Activated naive CD4-positive, alpha-beta T cell treated with Interleukin-2 at 50 U/mL for 16 hours (primary cell): Measurements from ENCODE around the gene UNC5B.
"Not testable (repeated sequence)": the region's sequence is repeated elsewhere in the genome, so short reads cannot be mapped to it uniquely, and the experiment has no call there.

Experiments
- DNase-seq: peaks from one replicate; pipeline ENCODE4 v3.0.0-alpha.2; 2020

UNC5B gene

GRCh38 chr10:71269301-71270288 lies 57.2 kb downstream of the UNC5B start:
- no peak for DNase-seq

- peak; percentile 7 for DNase-seq
Observed at GRCh38 chr10:71270301-71271220, 58.2 kb downstream of the UNC5B start.

- DNase-seq, result no peak
Observed at GRCh38 chr10:71271662-71272055, 59.3 kb downstream of the UNC5B start.

- no peak for DNase-seq
Observed at GRCh38 chr10:71272056-71272771, 59.8 kb downstream of the UNC5B start.

GRCh38 chr10:71272974-71273373 lies 60.6 kb downstream of the UNC5B start:
- DNase-seq, result not testable (repeated sequence)

GRCh38 chr10:71273506-71273905 lies 61.1 kb downstream of the UNC5B start:
- no peak for DNase-seq

GRCh38 chr10:71274901-71275796 lies 62.8 kb downstream of the UNC5B start:
- no peak for DNase-seq

- no peak for DNase-seq
Observed at GRCh38 chr10:71276873-71277272, 64.5 kb downstream of the UNC5B start.

- no peak for DNase-seq
Observed at GRCh38 chr10:71277914-71278665, 65.7 kb downstream of the UNC5B start.

- DNase-seq, result no peak
Observed at GRCh38 chr10:71278691-71279588, 66.6 kb downstream of the UNC5B start.

GRCh38 chr10:71279590-71280170 lies 67.3 kb downstream of the UNC5B start:
- no peak for DNase-seq

GRCh38 chr10:71280216-71280615 lies 67.8 kb downstream of the UNC5B start:
- no peak for DNase-seq

GRCh38 chr10:71280825-71281224 lies 68.5 kb downstream of the UNC5B start:
- no peak for DNase-seq

- DNase-seq, result no peak
Observed at GRCh38 chr10:71281646-71282322, 69.4 kb downstream of the UNC5B start.

- DNase-seq, result no peak
Observed at GRCh38 chr10:71282323-71282680, 69.9 kb downstream of the UNC5B start.

- DNase-seq, result no peak
Observed at GRCh38 chr10:71283410-71283809, 71.0 kb downstream of the UNC5B start.

GRCh38 chr10:71283876-71284275 lies 71.5 kb downstream of the UNC5B start:
- DNase-seq, result no peak

- DNase-seq, result no peak
Observed at GRCh38 chr10:71284544-71285179, 72.3 kb downstream of the UNC5B start.

- DNase-seq, result peak; percentile 17
Observed at GRCh38 chr10:71285180-71285545, 72.8 kb downstream of the UNC5B start.
